ENCODE results near the gene AMIGO1.
"Not testable (repeated sequence)": the region's sequence is repeated elsewhere in the genome, so short reads cannot be mapped to it uniquely, and the experiment has no call there.

Gene AMIGO1

GRCh38 chr1:109482791-109483671 lies 26.5 kb downstream of the AMIGO1 start:
- no peak for DNase-seq

GRCh38 chr1:109482242-109482641 lies 27.3 kb downstream of the AMIGO1 start:
- DNase-seq: no peak

- DNase-seq: no peak
Measured at GRCh38 chr1:109481646-109482045, 27.9 kb downstream of the AMIGO1 start.

DNA sequence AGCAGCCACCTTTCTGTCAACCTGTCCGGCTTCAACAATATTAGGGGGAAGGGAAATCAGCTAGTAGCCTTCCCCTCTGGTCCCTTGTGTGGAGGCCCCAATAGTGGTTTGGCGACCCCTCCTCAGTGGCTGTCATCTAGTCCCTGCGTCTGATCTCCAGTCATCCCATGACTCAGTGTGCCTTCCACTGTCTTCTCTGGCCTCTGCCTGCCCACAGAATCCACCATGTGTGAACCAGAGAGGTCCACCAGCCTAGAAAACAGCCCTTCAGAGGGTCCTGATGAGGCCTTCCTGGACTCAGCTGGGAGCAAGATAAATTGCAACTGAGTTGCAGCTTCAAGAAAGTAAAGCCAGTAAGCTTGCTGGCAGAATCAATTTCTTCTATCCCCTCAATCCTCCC lies 29.6 kb downstream of the AMIGO1 start:
- no peak for DNase-seq

GRCh38 chr1:109479311-109479710 lies 30.2 kb downstream of the AMIGO1 start:
- no peak for DNase-seq

DNA sequence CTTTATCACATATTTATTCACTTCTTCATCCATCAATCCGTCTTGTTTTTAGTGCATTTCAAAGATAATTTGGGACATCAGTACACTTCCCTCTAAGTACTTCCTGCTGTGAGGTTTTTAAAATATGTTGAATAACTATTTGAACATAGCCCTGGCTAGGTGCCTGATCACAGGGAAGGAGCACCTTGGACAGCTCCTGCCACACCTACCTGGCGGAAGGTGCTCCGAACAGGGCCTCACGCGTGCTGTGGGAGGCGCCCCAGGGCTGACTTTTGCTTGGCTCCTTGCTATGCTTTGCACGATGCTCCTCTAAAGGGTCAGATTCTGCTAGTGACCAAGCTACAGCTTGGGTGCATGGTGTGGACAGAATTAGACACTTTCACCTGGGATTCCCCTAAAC lies 30.7 kb downstream of the AMIGO1 start:
- DNase-seq: no peak

DNA sequence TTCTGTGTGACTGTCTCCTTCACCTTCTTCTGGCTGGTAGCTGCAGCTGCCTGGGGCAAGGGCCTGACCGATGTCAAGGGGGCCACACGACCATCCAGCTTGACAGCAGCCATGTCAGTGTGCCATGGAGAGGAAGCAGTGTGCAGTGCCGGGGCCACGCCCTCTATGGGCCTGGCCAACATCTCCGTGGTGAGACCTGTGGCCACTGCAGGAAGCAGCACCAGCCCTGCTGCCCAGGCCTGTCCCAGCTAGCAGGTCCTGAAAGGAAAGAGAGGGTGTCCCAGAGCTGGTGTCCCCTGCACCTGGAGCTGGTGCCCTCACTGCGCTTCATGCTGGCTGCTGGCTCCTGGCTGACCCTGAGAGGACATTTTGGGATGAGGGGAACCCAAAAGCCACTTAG lies 31.7 kb downstream of the AMIGO1 start:
- DNase-seq: peak; percentile 34 to 36

DNA sequence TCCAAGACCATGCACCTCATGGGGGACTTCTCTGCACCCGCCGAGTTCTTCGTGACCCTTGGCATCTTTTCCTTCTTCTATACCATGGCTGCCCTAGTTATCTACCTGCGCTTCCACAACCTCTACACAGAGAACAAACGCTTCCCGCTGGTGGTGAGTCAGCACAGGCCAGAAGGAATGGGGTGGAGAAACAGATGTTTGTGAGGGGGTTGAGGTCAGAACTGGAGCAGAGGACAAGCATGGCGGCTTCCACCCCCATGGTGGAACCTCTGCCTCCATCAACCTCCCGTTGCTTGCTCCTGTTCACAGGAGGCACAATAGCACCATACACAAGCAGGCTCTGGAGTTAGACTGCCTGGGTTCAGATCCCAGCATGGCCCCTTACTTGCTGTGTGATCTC lies 32.7 kb downstream of the AMIGO1 start:
- no peak for DNase-seq

- no peak for DNase-seq
Measured at GRCh38 chr1:109475261-109475660, 34.3 kb downstream of the AMIGO1 start.

DNA sequence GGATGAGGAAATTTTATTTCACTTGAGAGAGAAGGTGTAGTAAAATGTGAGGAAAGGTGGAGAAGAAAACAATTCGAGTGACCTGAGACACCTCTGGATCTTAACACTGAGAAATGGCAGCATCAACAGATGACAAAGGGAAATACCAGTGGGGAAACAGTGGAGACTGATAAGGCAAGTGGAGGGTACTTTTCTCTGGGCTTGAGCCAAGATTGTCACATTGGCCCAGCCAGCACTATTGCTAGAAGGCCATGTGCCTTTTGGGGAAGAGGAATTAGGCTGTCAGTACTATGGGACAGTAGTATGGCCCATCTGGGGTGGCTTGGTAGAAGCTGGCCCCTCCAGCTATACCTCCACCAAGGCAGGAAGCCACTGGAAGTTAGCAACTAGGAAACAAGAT lies 34.8 kb downstream of the AMIGO1 start:
- no peak for DNase-seq

DNA sequence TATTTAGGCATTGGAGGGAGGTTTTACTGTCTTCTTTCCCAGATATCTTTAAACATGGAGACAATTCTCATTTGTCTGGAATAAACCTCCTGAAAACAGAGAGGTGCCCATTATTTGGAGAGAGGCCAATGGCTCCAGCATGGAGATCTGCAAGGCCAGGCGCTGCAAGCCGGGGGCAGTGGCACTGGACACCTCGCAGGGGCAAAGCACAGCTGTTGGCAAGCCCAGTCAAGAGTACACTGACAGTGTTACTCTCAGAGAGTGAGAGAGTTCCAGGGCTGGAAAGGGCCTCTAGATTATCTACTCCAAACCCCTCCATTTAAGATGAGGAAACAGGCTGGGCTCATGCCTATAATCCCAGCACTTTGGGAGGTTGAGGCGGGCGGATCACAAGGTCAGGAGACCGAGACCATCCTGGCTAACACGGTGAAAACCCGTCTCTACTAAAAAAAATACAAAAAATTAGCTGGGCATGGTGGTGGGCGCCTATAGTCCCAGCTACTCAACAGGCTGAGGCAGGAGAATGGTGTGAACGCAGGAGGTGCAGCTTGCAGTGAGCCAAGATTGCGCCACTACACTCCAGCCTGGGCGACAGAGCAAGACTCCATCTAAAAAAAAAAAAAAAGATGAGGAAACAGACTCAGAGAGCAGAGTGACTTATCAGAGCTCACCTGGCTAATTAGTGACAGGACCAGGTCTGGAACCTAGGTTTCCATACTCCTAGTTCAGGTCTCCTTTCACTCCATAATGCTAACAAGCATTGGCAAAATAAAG lies 36.1 kb downstream of the AMIGO1 start:
- not testable (repeated sequence) for DNase-seq

DNA sequence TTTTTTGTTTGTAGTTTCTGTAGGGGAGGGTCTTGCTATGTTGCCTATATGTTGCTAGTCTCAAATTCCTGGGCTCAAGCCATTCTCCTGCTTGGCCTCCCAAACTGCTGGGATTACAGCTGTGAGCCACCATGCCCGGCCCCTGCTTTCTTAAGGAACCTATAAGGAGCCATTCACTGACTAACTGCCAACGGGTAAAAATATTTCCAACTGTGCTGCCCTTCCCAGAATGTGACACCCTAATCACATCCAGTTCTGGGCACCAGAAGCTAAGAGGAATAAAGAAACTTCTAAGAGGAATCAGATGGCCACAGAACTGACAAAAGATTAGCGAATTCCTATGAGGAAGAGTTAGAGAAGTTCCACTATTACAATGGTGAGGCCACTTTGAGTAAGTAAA lies 36.7 kb downstream of the AMIGO1 start:
- DNase-seq: no peak

- no peak for DNase-seq
Measured at GRCh38 chr1:109470245-109470644, 39.3 kb downstream of the AMIGO1 start.

DNA sequence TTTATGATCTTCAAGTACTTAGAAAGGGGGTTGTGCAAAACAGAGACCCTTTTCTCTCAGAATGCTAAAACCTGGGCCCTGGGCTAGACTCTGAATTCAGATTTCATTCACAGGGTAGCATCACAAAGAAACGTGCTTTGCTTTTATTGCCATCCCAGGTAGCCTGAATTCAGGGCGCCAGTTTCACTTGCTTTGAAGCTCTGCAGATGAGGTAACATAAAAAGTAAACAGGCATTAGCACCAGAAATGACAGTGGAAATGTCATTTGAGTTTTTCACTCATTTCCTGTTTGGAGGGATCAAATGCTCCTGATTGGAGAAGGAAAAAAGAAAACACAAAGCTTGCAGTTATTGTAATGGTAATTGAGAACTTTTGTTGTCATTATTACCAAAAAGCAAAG lies 40.6 kb downstream of the AMIGO1 start:
- DNase-seq: no peak

- DNase-seq: no peak
Measured at GRCh38 chr1:109468061-109468460, 41.5 kb downstream of the AMIGO1 start.

GRCh38 chr1:109467301-109467777 lies 42.2 kb downstream of the AMIGO1 start:
- no peak for DNase-seq

DNA sequence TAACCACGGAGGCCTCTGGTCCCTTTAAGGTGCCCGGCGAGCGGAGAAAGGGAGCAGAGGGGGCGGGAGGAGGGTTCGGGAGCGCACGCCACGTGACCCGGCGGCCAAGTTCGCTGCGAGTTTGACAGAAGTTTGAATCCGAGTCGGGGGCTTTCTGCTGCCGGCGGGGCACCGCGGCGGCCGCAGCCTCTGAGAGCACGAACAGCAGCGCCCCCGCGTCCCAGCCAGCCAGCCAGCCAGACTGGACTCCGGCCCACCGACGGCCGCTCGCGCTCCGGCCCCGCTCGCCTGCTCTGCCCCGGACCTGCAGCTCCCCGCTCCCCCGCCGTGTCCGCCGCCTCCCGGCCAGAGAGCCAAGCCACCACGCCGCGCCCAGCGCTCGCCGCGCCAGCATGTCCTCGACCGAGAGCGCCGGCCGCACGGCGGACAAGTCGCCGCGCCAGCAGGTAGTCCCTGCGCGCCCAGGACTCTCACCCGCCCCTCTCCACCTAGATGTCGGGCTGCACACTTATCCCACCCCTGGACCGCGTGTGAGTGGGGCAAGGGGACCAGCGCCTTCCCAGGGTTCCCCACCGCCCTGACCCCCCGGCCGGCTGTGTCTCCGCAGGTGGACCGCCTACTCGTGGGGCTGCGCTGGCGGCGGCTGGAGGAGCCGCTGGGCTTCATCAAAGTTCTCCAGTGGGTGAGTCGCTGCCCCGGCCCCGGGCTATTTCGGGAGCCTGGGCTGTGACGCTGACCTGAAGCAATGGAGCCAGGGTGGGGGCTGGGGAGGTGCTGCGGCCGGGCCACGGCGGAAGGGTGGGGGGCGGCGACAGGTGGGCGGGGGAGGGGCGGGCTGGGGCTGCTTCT lies 42.9 kb downstream of the AMIGO1 start, which contains the start of gene SYPL2:
TSS of gene SYPL2 (plus strand) at position 95 of the 849 bp plus-strand sequence. CDS start at position 393, 298 bp downstream.
- DNase-seq: no peak

- DNase-seq: no peak
Measured at GRCh38 chr1:109466125-109466451, 43.4 kb downstream of the AMIGO1 start.

- no peak for DNase-seq
Measured at GRCh38 chr1:109457819-109458218, 51.7 kb downstream of the AMIGO1 start.

DNA sequence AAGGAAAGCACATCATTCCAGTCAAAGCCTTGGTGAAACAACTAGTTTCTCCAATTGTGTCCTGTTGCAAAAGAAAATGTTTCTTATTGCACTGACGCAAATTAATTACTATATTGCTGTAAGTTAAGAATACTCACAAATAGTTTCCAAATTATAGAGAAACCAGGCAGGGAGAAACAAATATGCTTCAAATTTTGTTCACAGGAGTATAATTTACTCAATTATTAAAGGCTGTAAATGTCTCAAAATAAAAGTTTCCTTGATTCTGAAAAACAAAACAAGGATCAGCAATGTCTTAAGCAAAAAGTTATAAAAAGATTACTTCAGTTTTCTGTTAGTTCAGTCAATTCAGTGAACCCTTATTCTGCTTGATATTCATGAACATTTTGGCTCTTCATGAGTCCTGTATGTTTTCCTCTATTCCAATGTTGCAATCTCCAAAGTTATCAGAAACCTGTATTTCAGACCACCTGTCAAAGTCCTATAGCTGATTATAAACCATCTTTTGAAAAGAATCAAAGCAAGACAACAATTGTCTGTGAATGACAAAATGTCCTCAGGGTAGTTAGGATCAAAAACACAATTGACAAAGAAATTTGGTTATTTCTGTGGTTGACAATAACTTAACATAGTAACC lies 54.9 kb downstream of the AMIGO1 start:
- DNase-seq: no peak

Data from AML-193 (cell line).